Fibroblast of lung (primary cell): ENCODE results near the gene L3MBTL4. TPM values are rescaled to one million over a fixed set of nuclear protein-coding genes. Genes with fewer than 3 reads are reported as not detected.
A peak's percentile ranks its signal among the peaks of the same experiment; 100 is the strongest.

ENCODE experiments used
- DNase-seq, 2 donors: peaks; one replicate each; pipeline versions ENCODE4 v3.0.0 to v3.0.0-alpha.2; 2010; ENCODE audit warnings: low read depth in 2 of 2
- H2AFZ ChIP-seq: 2 replicates; pipeline ENCODE4 v1.5.1; 2012; ENCODE audit warnings: low read length, control low read depth, inconsistent platforms
- H3K27ac ChIP-seq: 2 replicates; pipeline ENCODE4 v1.5.1; 2011; ENCODE audit warnings: low read length, control low read depth; ENCODE audit not compliant: insufficient read depth
- H3K27me3 ChIP-seq: 2 replicates; pipeline ENCODE4 v1.5.1; 2011; ENCODE audit warnings: mild to moderate bottlenecking, low read length; ENCODE audit not compliant: control insufficient read depth, insufficient read depth
- H3K36me3 ChIP-seq: 2 replicates; pipeline ENCODE4 v1.5.1; 2011; ENCODE audit warnings: low read length; ENCODE audit not compliant: control insufficient read depth, insufficient read depth
- H3K4me1 ChIP-seq: 2 replicates; pipeline ENCODE4 v1.5.1; 2011; ENCODE audit warnings: low read length; ENCODE audit not compliant: control insufficient read depth, insufficient read depth; ENCODE audit errors: extremely low read depth
- H3K4me2 ChIP-seq: 2 replicates; pipeline ENCODE4 v1.5.1; 2011; ENCODE audit warnings: low read length, control low read depth; ENCODE audit not compliant: insufficient read depth; ENCODE audit errors: extremely low read depth
- H3K4me3 ChIP-seq, 4 experiments: fragments of 200-600 bp in 1 of 4; sonication (generic) in 1 of 4; replicated peaks in 1 of 4; 2 replicates each; pipeline ENCODE4 v1.5.1; 2011 to 2016; ENCODE audit warnings: low read length in 4 of 4, low read depth in 3 of 4, mild to moderate bottlenecking in 3 of 4, control low read depth in 2 of 4, inconsistent platforms in 1 of 4, mixed read lengths in 1 of 4; ENCODE audit not compliant: insufficient read depth in 1 of 4; ENCODE audit errors: control extremely low read depth in 1 of 4
- H3K79me2 ChIP-seq: 2 replicates; pipeline ENCODE4 v1.5.1; 2012; ENCODE audit warnings: mild to moderate bottlenecking, low read length, inconsistent platforms; ENCODE audit not compliant: control insufficient read depth, insufficient read depth
- H3K9ac ChIP-seq: 2 replicates; pipeline ENCODE4 v1.5.1; 2011; ENCODE audit warnings: mild to moderate bottlenecking, low read length, control low read depth; ENCODE audit not compliant: insufficient read depth
- H3K9me3 ChIP-seq: 2 replicates; pipeline ENCODE4 v1.5.1; 2012; ENCODE audit warnings: low read depth, low read length; ENCODE audit not compliant: control insufficient read depth, insufficient read depth
- H4K20me1 ChIP-seq: 2 replicates; pipeline ENCODE4 v1.5.1; 2011; ENCODE audit warnings: low read length; ENCODE audit not compliant: control insufficient read depth, insufficient read depth; ENCODE audit errors: extremely low read depth
- EZH2 ChIP-seq: IDR thresholded peaks from 2 replicates; pipeline ENCODE4 v1.5.1; 2012; ENCODE audit warnings: low read length, control low read depth, mild to moderate bottlenecking; ENCODE audit errors: missing control alignments
- polyA plus RNA-seq, 2 donors: library from polyadenylated mRNA; depleted of rRNA in 1 of 2; stranded (reverse) in 1 of 2; unstranded in 1 of 2; fragments of >200 nt; gene quantifications; 2 replicates each; pipeline ENCODE4 v1.2.1, GENCODE V29; 2011 to 2012; ENCODE audit warnings: missing spikeins in 1 of 2
- total RNA-seq: library from RNA; depleted of rRNA; stranded (reverse); fragments of >200 nt; gene quantifications from 2 replicates; pipeline ENCODE4 v1.2.1, GENCODE V29; 2014
- TF ChIP-seq, protein P1 (sequence below), 2 donors: IDR thresholded peaks in 1 of 2; conservative IDR thresholded peaks in 1 of 2; 1 replicate in 1 of 2; 2 replicates in 1 of 2; pipeline ENCODE4 v1.5.1; 2011 to 2012; ENCODE audit warnings: low read length in 2 of 2, control low read depth in 1 of 2, inconsistent platforms in 1 of 2, low read depth in 1 of 2, mild to moderate bottlenecking in 1 of 2

Gene L3MBTL4
- total and polyA plus RNA-seq, 2 donors (not counting 1 experiment from before 2014, with no cell fraction given), result 0.06 to 0.33 TPM

DNA sequence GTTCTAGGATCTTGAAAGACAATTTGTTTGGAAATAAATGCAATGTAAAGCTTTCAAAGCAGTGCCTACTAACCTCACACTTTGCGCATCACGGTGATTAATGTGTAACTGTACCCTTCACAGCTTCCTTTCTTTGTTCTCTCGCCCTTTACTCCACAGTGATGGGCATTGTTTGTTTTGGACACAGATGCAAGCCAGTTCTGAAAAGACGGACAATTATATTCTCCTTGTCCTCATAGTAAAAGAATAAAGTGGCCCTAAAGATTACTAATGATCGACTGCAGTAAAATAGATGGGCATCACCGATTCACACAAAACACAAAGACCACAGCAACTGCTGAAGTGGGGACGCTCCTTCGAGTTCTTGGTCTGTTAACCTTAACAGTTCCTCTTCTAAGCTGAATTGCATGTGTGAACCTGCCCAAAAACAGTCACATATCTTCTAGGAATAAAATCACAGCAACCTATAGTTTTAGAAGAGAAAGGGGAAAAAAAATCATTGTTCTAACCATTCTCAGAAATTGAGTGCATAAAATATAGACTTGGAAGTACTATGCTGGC, 7.7 kb downstream of the L3MBTL4 start:
- H4K20me1 ChIP-seq, result no peaks in the 10 kb centered on the region
- H2AFZ ChIP-seq, result no peak overlapping the region
- no peak for TF ChIP-seq EZH2
- TF ChIP-seq, protein P1, sequence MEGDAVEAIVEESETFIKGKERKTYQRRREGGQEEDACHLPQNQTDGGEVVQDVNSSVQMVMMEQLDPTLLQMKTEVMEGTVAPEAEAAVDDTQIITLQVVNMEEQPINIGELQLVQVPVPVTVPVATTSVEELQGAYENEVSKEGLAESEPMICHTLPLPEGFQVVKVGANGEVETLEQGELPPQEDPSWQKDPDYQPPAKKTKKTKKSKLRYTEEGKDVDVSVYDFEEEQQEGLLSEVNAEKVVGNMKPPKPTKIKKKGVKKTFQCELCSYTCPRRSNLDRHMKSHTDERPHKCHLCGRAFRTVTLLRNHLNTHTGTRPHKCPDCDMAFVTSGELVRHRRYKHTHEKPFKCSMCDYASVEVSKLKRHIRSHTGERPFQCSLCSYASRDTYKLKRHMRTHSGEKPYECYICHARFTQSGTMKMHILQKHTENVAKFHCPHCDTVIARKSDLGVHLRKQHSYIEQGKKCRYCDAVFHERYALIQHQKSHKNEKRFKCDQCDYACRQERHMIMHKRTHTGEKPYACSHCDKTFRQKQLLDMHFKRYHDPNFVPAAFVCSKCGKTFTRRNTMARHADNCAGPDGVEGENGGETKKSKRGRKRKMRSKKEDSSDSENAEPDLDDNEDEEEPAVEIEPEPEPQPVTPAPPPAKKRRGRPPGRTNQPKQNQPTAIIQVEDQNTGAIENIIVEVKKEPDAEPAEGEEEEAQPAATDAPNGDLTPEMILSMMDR (conservative IDR thresholded peaks at IDR 0.05 in 1 of 2, IDR thresholded peaks at IDR 0.05 in 1 of 2; ENCODE audit: low read depth in 1 of 2, low read length in 2 of 2), result no peak
- no peak overlapping the region for H3K9ac ChIP-seq
- H3K79me2 ChIP-seq, result no peaks in the 10 kb centered on the region
- DNase-seq, result no peak
- no peak overlapping the region for H3K27ac ChIP-seq
- no peaks in the 10 kb centered on the region for H3K27me3 ChIP-seq
- H3K4me2 ChIP-seq, result no peak overlapping the region
- H3K9me3 ChIP-seq, result no peaks in the 10 kb centered on the region
- no peak overlapping the region for H3K4me3 ChIP-seq
- no peaks in the 10 kb centered on the region for H3K4me1 ChIP-seq
- H3K36me3 ChIP-seq, result no peaks in the 10 kb centered on the region

DNA sequence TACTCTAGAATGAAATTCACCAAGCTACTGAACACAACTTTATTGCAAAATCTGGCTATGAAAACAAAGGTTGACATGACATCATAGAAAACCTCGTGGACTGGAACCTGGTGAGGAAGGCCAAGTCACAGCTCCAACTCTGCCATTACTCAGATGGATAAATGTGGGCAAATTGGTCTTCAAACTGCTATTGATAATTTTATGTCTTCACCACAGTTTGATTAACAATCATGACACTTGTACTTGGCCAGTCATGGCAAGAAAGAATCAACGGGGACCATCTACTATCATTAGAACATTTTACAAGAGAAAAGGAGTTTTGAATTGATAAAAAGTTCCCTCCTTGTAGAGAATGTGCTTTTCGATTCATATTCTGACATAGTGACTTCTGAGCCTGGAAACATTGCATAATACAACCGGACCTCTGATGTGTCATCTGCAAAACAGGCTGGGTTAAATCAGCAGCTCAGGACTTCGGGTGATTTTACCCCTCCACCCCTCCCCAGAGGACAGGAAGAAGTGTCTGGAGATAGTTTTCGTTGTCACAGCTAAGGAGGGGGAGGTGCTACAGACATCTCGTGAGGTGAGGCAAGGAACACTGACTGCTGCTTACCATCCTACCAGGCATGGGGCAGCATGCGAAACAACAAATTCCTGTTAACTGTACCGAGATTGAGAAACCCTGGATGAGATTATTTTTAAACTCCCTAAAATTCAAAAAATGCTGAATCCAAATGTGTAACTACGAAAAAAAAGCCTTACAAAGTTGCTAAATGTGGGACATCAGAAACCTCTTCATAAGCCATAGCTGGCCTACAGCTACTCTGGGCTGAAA, 8.4 kb downstream of the L3MBTL4 start:
- Histone ChIP-seq H3K36me3 (no peaks in the 10 kb centered on the region), H3K79me2 (no peaks in the 10 kb centered on the region), H3K27me3 (no peaks in the 10 kb centered on the region), H3K4me1 (no peaks in the 10 kb centered on the region), H3K4me3 (no peak overlapping the region), H3K27ac (no peak overlapping the region), H4K20me1 (no peaks in the 10 kb centered on the region), H3K9ac (no peak overlapping the region), H3K4me2 (no peak overlapping the region), H3K9me3 (no peaks in the 10 kb centered on the region), H2AFZ (no peak overlapping the region)
- peak; percentile 7 to 50 for DNase-seq
- TF ChIP-seq, protein P1 (conservative IDR thresholded peaks at IDR 0.05 in 1 of 2, IDR thresholded peaks at IDR 0.05 in 1 of 2; ENCODE audit: low read depth in 1 of 2, low read length in 2 of 2), result no peak
- no peak for TF ChIP-seq EZH2

DNA sequence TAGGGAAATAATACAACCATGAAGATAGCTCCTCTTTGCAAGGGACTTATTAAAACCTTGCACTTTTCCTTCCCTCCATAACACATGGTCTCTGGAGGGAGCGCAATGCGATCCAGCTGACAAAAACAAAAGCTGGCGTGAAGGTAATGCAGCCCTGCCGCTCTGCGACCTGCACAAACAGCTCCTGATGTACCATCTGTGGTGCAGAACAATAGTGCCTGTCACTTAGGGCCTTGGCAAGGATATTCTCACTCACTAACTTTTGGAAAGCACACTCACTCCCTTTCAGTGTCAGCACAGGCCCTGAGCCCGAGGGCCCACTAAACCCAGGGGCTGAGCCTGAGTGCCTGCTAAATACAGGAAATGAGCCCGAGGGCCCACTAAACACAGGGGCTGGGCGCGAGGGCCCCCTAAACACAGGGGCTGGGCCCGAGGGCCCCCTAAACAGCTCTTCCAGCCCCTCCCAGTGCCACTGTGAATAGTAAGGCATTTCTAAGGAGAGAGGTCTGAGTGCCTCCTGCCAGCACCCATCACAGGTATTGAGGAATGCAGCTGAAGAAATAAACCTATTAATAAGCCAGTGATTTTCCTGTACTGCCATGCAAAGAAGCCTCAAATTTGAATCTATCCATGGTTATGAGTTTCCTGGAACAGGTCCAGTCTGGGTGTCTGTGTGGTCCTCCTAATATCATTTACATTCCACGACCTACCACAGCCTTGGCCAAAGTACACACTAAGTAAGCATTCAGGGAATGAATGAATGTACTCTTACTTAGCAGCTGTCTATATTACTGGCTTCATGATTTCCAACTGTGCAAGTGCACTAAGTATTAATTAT, 9.3 kb downstream of the L3MBTL4 start:
- Histone ChIP-seq H3K27ac (no peak overlapping the region), H3K9ac (no peak overlapping the region), H3K79me2 (no peaks in the 10 kb centered on the region), H3K4me2 (no peak overlapping the region), H3K9me3 (no peaks in the 10 kb centered on the region), H3K4me1 (no peaks in the 10 kb centered on the region), H3K27me3 (no peaks in the 10 kb centered on the region), H4K20me1 (no peaks in the 10 kb centered on the region), H3K4me3 (no peak overlapping the region), H3K36me3 (no peaks in the 10 kb centered on the region), H2AFZ (no peak overlapping the region)
- DNase-seq, result peak in 1 of 2 donors; percentile 23
- TF ChIP-seq, protein P1 (conservative IDR thresholded peaks at IDR 0.05 in 1 of 2, IDR thresholded peaks at IDR 0.05 in 1 of 2; ENCODE audit: low read depth in 1 of 2, low read length in 2 of 2), result no peak
- no peak for TF ChIP-seq EZH2
